ENCODE results near the gene RAB5B.

Gene RAB5B

GRCh38 chr12:55933169-55933798 is 40.6 kb upstream of the RAB5B start:
- in situ Hi-C loops (cut with HindIII; ENCODE audit: low pct_unique_long_range_greater_than_20kb, low sequenced_read_pairs) = no loop called here
- no peak for TF ChIP-seq JUND (IDR thresholded peaks at IDR 0.05; ENCODE audit: low read depth)
- no peak for DNase-seq (ENCODE audit: low read depth in 1 of 2, low spot score in 1 of 2)

GRCh38 chr12:55933799-55934742 is 39.8 kb upstream of the RAB5B start:
- in situ Hi-C loops (cut with HindIII; ENCODE audit: low pct_unique_long_range_greater_than_20kb, low sequenced_read_pairs) = no loop called here
- no peak for DNase-seq (ENCODE audit: low read depth in 1 of 2, low spot score in 1 of 2)
- TF ChIP-seq JUND (IDR thresholded peaks at IDR 0.05; ENCODE audit: low read depth) = no peak

GRCh38 chr12:55934773-55935172 is 39.1 kb upstream of the RAB5B start:
- in situ Hi-C loops (cut with HindIII; ENCODE audit: low pct_unique_long_range_greater_than_20kb, low sequenced_read_pairs) = no loop called here
- DNase-seq (ENCODE audit: low read depth in 1 of 2, low spot score in 1 of 2) = no peak
- no peak for TF ChIP-seq JUND (IDR thresholded peaks at IDR 0.05; ENCODE audit: low read depth)

- no peak for TF ChIP-seq JUND (IDR thresholded peaks at IDR 0.05; ENCODE audit: low read depth)
Observed at GRCh38 chr12:55935738-55936151, 38.1 kb upstream of the RAB5B start.

GRCh38 chr12:55937981-55938380 is 35.9 kb upstream of the RAB5B start:
- in situ Hi-C loops (cut with HindIII; ENCODE audit: low pct_unique_long_range_greater_than_20kb, low sequenced_read_pairs) = no loop called here
- no peak for TF ChIP-seq JUND (IDR thresholded peaks at IDR 0.05; ENCODE audit: low read depth)
- no peak for DNase-seq (ENCODE audit: low read depth in 1 of 2, low spot score in 1 of 2)

More at GRCh38 chr12:55935738-55936151, 38.1 kb upstream of the RAB5B start:
- in situ Hi-C loops (cut with HindIII; ENCODE audit: low pct_unique_long_range_greater_than_20kb, low sequenced_read_pairs) = no loop called here
- no peak for DNase-seq (ENCODE audit: low read depth in 1 of 2, low spot score in 1 of 2)

GRCh38 chr12:55938826-55939501 is 34.9 kb upstream of the RAB5B start:
- DNase-seq (ENCODE audit: low read depth in 1 of 2, low spot score in 1 of 2) = no peak
- in situ Hi-C loops (cut with HindIII; ENCODE audit: low pct_unique_long_range_greater_than_20kb, low sequenced_read_pairs) = no loop called here
- no peak for TF ChIP-seq JUND (IDR thresholded peaks at IDR 0.05; ENCODE audit: low read depth)

GRCh38 chr12:55940065-55940732 is 33.7 kb upstream of the RAB5B start:
- no peak for TF ChIP-seq JUND (IDR thresholded peaks at IDR 0.05; ENCODE audit: low read depth)
- in situ Hi-C loops (cut with HindIII; ENCODE audit: low pct_unique_long_range_greater_than_20kb, low sequenced_read_pairs) = no loop called here
- peak; percentile 73 to 94 for DNase-seq (ENCODE audit: low read depth in 1 of 2, low spot score in 1 of 2)

- no peak for DNase-seq (ENCODE audit: low read depth in 1 of 2, low spot score in 1 of 2)
- no peak for TF ChIP-seq JUND (IDR thresholded peaks at IDR 0.05; ENCODE audit: low read depth)
- in situ Hi-C loops (cut with HindIII; ENCODE audit: low pct_unique_long_range_greater_than_20kb, low sequenced_read_pairs) = no loop called here
Observed at GRCh38 chr12:55942055-55942454, 31.8 kb upstream of the RAB5B start.

GRCh38 chr12:55942577-55943136 is 31.2 kb upstream of the RAB5B start:
- TF ChIP-seq JUND (IDR thresholded peaks at IDR 0.05; ENCODE audit: low read depth) = no peak
- in situ Hi-C loops (cut with HindIII; ENCODE audit: low pct_unique_long_range_greater_than_20kb, low sequenced_read_pairs) = no loop called here
- DNase-seq (ENCODE audit: low read depth in 1 of 2, low spot score in 1 of 2) = no peak

GRCh38 chr12:55946553-55946952 is 27.3 kb upstream of the RAB5B start:
- no peak for TF ChIP-seq JUND (IDR thresholded peaks at IDR 0.05; ENCODE audit: low read depth)
- DNase-seq (ENCODE audit: low read depth in 1 of 2, low spot score in 1 of 2) = no peak
- in situ Hi-C loops (cut with HindIII; ENCODE audit: low pct_unique_long_range_greater_than_20kb, low sequenced_read_pairs) = no loop called here

GRCh38 chr12:55955344-55955743 is 18.5 kb upstream of the RAB5B start:
- in situ Hi-C loops (cut with HindIII; ENCODE audit: low pct_unique_long_range_greater_than_20kb, low sequenced_read_pairs) = no loop called here
- no peak for TF ChIP-seq JUND (IDR thresholded peaks at IDR 0.05; ENCODE audit: low read depth)
- DNase-seq (ENCODE audit: low read depth in 1 of 2, low spot score in 1 of 2) = no peak
